ENCODE data around the gene ANXA6.

ANXA6 gene

DNA sequence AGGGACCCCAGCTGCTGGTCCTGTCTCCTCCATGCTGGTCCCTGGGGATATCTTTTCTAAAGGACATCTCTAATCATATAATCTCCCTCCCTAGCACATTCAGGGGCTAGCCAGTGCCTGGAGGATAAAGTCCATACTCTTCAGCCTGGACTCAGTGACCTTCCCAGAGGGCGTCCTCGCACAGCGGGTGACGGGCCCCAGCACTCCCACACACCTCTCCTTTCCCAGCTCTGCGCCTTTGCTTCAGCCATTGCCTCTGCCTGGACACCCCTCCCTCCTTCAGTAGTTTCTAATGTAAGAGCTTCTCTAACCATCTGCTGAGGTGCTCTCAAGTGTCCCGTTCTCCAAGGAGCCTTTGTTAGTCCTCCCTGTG is 61.6 kb downstream of the ANXA6 start:
- Mint-ChIP-seq H3K4me1 (peaks cover 92% of the 10 kb centered on the region), H3K27ac (peak overlapping the region; percentile 85), H3K27me3 (no peaks in the 10 kb centered on the region), H3K9me3 (no peaks in the 10 kb centered on the region), H3K4me3 (peak overlapping the region; percentile 13), H3K36me3 (peaks cover 19% of the 10 kb centered on the region)
- ATAC-seq, result no peak

DNA sequence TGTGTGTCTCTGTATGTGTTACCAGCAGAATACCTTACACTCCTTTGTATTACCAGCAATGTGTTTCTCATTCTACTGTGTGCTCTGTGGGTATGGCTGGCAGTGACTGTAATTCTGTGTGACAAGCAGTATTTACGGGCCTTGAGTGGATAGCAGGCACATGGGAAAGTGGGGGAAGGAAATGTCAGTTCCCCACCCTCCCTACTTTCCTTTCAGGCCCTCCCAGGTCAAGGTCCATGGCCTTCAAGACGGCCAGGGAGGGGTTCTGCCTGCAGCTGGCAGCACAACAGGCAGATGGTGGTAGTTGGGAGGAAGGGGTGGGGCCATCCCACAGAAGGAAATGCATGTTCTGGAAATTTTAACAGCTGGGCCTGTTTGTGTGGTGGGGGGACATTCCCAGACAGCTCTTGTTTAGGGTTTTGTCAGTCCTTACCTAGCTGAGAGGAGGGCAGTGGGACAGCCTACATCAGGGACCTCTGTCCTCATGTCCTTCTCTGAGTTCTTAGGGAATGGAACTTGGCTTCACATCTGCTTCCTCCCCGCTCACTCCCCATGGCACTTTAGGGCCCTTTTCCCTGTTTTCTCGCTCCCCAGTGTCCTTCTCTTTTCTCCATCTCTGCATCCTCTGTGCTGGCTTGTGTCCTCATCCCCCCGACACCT is 62.1 kb downstream of the ANXA6 start:
- H3K27ac Mint-ChIP-seq, result peak overlapping the region; percentile 85
- H3K4me1 Mint-ChIP-seq, result peaks cover 87% of the 10 kb centered on the region
- no peak for ATAC-seq
- no peaks in the 10 kb centered on the region for H3K9me3 Mint-ChIP-seq
- no peaks in the 10 kb centered on the region for H3K27me3 Mint-ChIP-seq
- peak overlapping the region; percentile 13 for H3K4me3 Mint-ChIP-seq
- H3K36me3 Mint-ChIP-seq, result peaks cover 14% of the 10 kb centered on the region

- no peaks in the 10 kb centered on the region for H3K9me3 Mint-ChIP-seq
- peaks cover 80% of the 10 kb centered on the region for H3K4me1 Mint-ChIP-seq
- peak overlapping the region; percentile 51 for H3K4me3 Mint-ChIP-seq
- no peak for ATAC-seq
- peaks cover 8% of the 10 kb centered on the region for H3K36me3 Mint-ChIP-seq
- peak overlapping the region; percentile 85 for H3K27ac Mint-ChIP-seq
- H3K27me3 Mint-ChIP-seq, result no peaks in the 10 kb centered on the region
These were observed 62.7 kb downstream of the ANXA6 start for GRCh38 chr5:151094852-151095245.

- H3K27ac Mint-ChIP-seq, result peak overlapping the region; percentile 85
- peaks cover 74% of the 10 kb centered on the region for H3K4me1 Mint-ChIP-seq
- H3K9me3 Mint-ChIP-seq, result no peaks in the 10 kb centered on the region
- peaks cover 2% of the 10 kb centered on the region for H3K36me3 Mint-ChIP-seq
- no peaks in the 10 kb centered on the region for H3K27me3 Mint-ChIP-seq
- ATAC-seq, result peak; percentile 88
- peak overlapping the region; percentile 77 for H3K4me3 Mint-ChIP-seq
These were observed 63.3 kb downstream of the ANXA6 start for GRCh38 chr5:151094030-151094851.

GRCh38 chr5:151093476-151093889 is 64.1 kb downstream of the ANXA6 start:
- no peaks in the 10 kb centered on the region for H3K9me3 Mint-ChIP-seq
- H3K27me3 Mint-ChIP-seq, result no peaks in the 10 kb centered on the region
- peak overlapping the region; percentile 85 for H3K27ac Mint-ChIP-seq
- peak; percentile 1 for ATAC-seq
- peaks cover 72% of the 10 kb centered on the region for H3K4me1 Mint-ChIP-seq
- H3K4me3 Mint-ChIP-seq, result peak overlapping the region; percentile 77
- H3K36me3 Mint-ChIP-seq, result no peaks in the 10 kb centered on the region

GRCh38 chr5:151092762-151093161 is 64.8 kb downstream of the ANXA6 start:
- peak overlapping the region; percentile 85 for H3K27ac Mint-ChIP-seq
- peaks cover 68% of the 10 kb centered on the region for H3K4me1 Mint-ChIP-seq
- H3K27me3 Mint-ChIP-seq, result no peaks in the 10 kb centered on the region
- no peak for ATAC-seq
- H3K36me3 Mint-ChIP-seq, result no peaks in the 10 kb centered on the region
- H3K9me3 Mint-ChIP-seq, result no peaks in the 10 kb centered on the region
- H3K4me3 Mint-ChIP-seq, result no peak overlapping the region

GRCh38 chr5:151089726-151090125 is 67.9 kb downstream of the ANXA6 start:
- no peak overlapping the region for H3K27ac Mint-ChIP-seq
- H3K4me1 Mint-ChIP-seq, result peaks cover 69% of the 10 kb centered on the region
- no peaks in the 10 kb centered on the region for H3K27me3 Mint-ChIP-seq
- H3K9me3 Mint-ChIP-seq, result no peaks in the 10 kb centered on the region
- H3K36me3 Mint-ChIP-seq, result peaks cover 19% of the 10 kb centered on the region
- ATAC-seq, result no peak
- H3K4me3 Mint-ChIP-seq, result no peak overlapping the region

GRCh38 chr5:151088986-151089385 is 68.6 kb downstream of the ANXA6 start:
- no peaks in the 10 kb centered on the region for H3K9me3 Mint-ChIP-seq
- H3K4me3 Mint-ChIP-seq, result no peak overlapping the region
- peak overlapping the region; percentile 54 for H3K27ac Mint-ChIP-seq
- H3K27me3 Mint-ChIP-seq, result no peaks in the 10 kb centered on the region
- peaks cover 69% of the 10 kb centered on the region for H3K4me1 Mint-ChIP-seq
- H3K36me3 Mint-ChIP-seq, result peaks cover 26% of the 10 kb centered on the region
- no peak for ATAC-seq

DNA sequence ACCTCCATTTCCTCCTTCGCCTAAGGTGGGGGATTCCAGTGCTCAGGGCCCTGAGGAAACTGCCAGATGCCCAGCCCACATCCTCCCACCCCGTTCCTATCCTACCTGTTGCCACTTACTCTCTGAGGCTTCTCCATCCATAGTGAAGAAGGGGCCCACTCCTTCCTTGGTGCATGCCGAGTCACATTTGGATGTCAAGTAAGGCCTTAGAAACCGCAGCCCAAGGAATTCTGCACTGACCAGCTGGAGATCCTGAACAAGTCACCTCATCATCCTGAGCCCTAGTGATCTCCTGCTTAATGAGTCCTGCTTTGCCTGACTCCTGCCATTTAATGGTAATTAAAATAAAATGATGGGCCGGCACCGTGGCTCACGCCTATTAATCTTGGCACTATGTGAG is 70.1 kb downstream of the ANXA6 start:
- no peak for ATAC-seq
- H3K4me3 Mint-ChIP-seq, result peak overlapping the region; percentile 85
- peaks cover 32% of the 10 kb centered on the region for H3K36me3 Mint-ChIP-seq
- H3K4me1 Mint-ChIP-seq, result peaks cover 69% of the 10 kb centered on the region
- peak overlapping the region; percentile 81 for H3K27ac Mint-ChIP-seq
- H3K27me3 Mint-ChIP-seq, result no peaks in the 10 kb centered on the region
- H3K9me3 Mint-ChIP-seq, result no peaks in the 10 kb centered on the region

DNA sequence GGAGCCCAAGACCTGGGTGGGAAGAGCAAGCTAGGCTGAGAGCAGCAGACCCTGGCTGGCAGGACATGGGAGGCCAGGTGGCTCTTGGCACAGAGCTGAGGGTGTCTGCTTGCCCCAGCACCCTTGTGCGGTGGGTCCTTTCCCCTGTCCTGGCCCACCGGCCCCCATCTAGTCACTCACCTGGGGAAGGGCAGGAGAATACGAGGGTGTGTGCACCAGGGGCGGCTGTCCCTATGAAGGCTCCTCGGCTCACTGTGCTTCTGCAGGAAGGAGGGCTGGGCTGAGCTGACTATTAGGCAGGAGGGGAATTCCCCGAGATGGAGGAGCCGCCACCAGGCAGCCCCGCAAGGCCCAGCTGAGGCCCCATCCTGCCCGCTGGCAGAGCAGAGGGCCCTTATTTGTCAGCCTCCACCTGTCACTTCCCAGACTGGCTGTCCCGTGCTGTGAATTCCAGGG is 70.6 kb downstream of the ANXA6 start:
- peak overlapping the region; percentile 81 for H3K27ac Mint-ChIP-seq
- H3K27me3 Mint-ChIP-seq, result no peaks in the 10 kb centered on the region
- H3K4me3 Mint-ChIP-seq, result peak overlapping the region; percentile 85
- peaks cover 36% of the 10 kb centered on the region for H3K36me3 Mint-ChIP-seq
- H3K4me1 Mint-ChIP-seq, result peaks cover 71% of the 10 kb centered on the region
- no peaks in the 10 kb centered on the region for H3K9me3 Mint-ChIP-seq
- ATAC-seq, result peak; percentile 93

- no peaks in the 10 kb centered on the region for H3K27me3 Mint-ChIP-seq
These were observed 71.2 kb downstream of the ANXA6 start for GRCh38 chr5:151086192-151086869.

GRCh38 chr5:151085517-151086041 is 72.0 kb downstream of the ANXA6 start:
- Mint-ChIP-seq H3K4me3 (peak overlapping the region; percentile 85), H3K27me3 (no peaks in the 10 kb centered on the region), H3K4me1 (peaks cover 65% of the 10 kb centered on the region), H3K27ac (peak overlapping the region; percentile 81), H3K9me3 (no peaks in the 10 kb centered on the region), H3K36me3 (peaks cover 37% of the 10 kb centered on the region)
- no peak for ATAC-seq

More at GRCh38 chr5:151086192-151086869, 71.2 kb downstream of the ANXA6 start:
- Mint-ChIP-seq H3K36me3 (peaks cover 36% of the 10 kb centered on the region), H3K9me3 (no peaks in the 10 kb centered on the region), H3K27ac (peak overlapping the region; percentile 81), H3K4me3 (peak overlapping the region; percentile 85), H3K4me1 (peaks cover 65% of the 10 kb centered on the region)
- no peak for ATAC-seq

DNA sequence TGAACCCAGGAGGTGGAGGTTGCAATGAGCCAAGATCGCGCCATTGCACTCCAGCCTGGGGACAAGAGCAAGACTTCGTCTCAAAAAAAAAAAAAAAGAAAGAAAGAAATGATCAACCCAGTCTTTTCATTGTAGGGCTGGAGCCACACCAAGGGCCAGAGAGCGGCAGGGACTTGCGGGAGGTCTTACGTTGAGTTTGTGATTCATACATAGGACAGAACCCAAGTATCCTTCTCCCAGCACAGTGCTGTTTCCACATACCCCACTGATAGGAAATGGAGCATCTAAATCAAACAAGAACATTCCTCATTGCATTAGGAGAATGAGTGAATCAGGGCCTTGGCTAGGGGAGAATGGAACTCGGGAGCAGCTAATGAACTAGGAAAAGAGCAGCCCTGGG is 73.2 kb downstream of the ANXA6 start:
- H3K9me3 Mint-ChIP-seq, result no peaks in the 10 kb centered on the region
- H3K27ac Mint-ChIP-seq, result peak overlapping the region; percentile 81
- peaks cover 49% of the 10 kb centered on the region for H3K36me3 Mint-ChIP-seq
- no peaks in the 10 kb centered on the region for H3K27me3 Mint-ChIP-seq
- peak overlapping the region; percentile 85 for H3K4me3 Mint-ChIP-seq
- no peak for ATAC-seq
- peaks cover 74% of the 10 kb centered on the region for H3K4me1 Mint-ChIP-seq

DNA sequence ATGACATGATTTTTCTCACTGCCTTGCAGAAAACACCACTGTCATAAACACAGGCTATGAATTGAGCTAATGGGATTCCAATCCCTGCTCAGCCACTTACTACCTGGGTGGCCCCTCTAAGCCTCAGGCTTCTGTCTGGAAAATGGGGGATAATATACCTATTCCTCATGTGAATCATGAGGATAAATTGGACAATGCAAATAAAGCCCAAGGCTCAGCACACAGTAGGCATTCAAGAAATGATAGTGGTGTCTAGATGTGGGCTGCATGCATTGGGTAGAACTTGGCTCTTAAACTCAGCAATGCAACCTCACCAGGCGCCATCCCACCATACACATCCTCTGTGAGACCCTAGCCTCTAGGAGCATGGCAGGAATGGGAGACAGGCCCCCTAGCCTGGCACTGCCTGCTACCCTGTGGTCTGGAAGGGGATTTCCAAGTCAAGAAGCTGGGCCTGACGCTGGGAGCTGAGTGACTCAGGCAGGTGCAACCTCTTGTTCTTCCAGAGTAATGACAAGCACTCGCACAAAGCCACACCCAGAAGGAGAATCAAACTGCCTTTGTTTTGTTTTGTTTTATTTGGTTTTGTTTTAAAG is 74.4 kb downstream of the ANXA6 start:
- Mint-ChIP-seq H3K36me3 (peaks cover 59% of the 10 kb centered on the region), H3K27ac (peak overlapping the region; percentile 81), H3K4me3 (peak overlapping the region; percentile 85), H3K27me3 (no peaks in the 10 kb centered on the region), H3K4me1 (peaks cover 78% of the 10 kb centered on the region), H3K9me3 (no peaks in the 10 kb centered on the region)
- ATAC-seq, result no peak

All from stimulated activated memory B cell treated with anti-CD40 and anti-IgM and Interleukin-4, amounts not matched to agents 10 μg/mL and 1 μg/mL and 100 μg/mL, for 72 hours (primary cell).